ENCODE data around the gene KMT5B.

DNA sequence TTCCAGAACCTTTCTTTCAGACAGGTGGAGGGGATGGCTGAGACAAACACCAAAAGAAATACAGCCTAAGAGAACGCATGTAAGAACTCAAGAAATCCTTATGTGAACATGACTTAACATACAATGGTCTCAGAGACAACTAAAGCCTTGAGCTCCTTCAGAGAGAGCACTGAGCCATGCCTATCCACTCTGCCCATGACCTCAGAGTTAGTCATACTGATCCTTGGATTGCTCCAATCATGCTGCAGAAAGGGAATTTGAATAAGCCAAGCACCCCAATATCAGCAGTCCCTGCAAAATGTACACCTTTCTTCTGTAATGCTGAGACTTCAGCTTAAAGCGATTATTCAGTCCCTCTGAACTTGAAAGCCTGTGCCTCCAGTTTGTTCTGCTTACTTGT, 48.7 kb downstream of the KMT5B start:
- TF ChIP-seq GATA2 (IDR thresholded peaks at IDR 0.05; ENCODE audit: low read depth, low read length) (no peak), GATA3 (IDR thresholded peaks at IDR 0.05; ENCODE audit: low read depth, low read length) (no peak)
